ENCODE data around the gene VEGFC. TPM values are rescaled to one million over a fixed set of nuclear protein-coding genes. Genes with fewer than 3 reads are reported as not detected.

VEGFC gene
- total RNA-seq, 1 donor from 2014 or later: 14.2 TPM

DNA sequence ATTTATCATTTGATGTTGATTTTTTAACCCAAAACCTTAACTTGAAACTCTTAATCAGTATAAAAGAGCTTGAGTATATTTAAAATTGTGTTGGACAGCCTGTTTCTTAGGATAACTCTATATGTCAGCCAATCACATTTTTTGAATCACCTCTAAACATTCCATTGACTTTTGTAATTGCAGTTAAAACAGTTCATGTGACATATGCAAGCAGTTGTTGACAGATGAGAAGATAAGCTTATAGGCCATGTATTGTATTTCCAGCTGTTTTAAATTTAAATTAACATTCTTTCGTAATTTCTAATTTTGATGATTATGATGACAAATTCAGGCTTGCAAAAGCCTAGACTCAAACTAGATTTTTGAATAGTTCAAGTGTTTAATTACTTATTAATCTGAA is 17.4 kb downstream of the VEGFC start:
- DNase-seq (ENCODE audit: extremely low spot score in 2 of 2): no peak
- no peaks in the 10 kb centered on the region for H3K27me3 ChIP-seq
- no peak for TF ChIP-seq CTCF (IDR thresholded peaks at IDR 0.05)
- no peak for TF ChIP-seq POLR2AphosphoS5 (IDR thresholded peaks at IDR 0.05; ENCODE audit: insufficient read depth in 1 of 2, low read depth in 1 of 2)
- TF ChIP-seq POLR2A (IDR thresholded peaks at IDR 0.05): no peak
- H3K9me3 ChIP-seq: no peaks in the 10 kb centered on the region
- peaks cover 12% of the 10 kb centered on the region for H3K4me1 ChIP-seq
- H3K36me3 ChIP-seq: no peaks in the 10 kb centered on the region
- no peak overlapping the region for H3K4me3 ChIP-seq
- intact Hi-C loops (cut with DNase I): no loop called here
- no peak overlapping the region for H3K27ac ChIP-seq

DNA sequence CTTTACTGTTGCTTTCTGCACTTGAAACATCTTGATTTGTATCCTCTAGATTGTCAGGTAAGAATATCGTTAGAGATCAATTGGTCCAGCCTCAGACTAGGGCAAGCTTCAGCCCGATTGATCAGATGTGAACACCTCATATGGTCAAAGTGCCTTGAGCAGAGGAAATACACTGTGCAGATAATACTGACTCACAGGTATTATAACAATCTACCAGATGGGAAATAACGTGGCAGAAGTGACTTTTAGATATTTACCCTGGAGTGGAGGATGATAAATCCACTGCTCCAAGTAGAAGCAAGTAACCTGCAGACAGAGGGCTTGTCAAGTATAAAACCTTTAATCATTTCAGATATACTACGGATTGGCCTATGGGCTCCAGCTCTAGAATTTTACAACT is 17.9 kb downstream of the VEGFC start:
- no peaks in the 10 kb centered on the region for H3K36me3 ChIP-seq
- H3K9me3 ChIP-seq: no peaks in the 10 kb centered on the region
- DNase-seq (ENCODE audit: extremely low spot score in 2 of 2): no peak
- H3K27ac ChIP-seq: no peak overlapping the region
- H3K4me3 ChIP-seq: no peak overlapping the region
- intact Hi-C loops (cut with DNase I): no loop called here
- peaks cover 12% of the 10 kb centered on the region for H3K4me1 ChIP-seq
- H3K27me3 ChIP-seq: no peaks in the 10 kb centered on the region
- TF ChIP-seq POLR2AphosphoS5 (IDR thresholded peaks at IDR 0.05; ENCODE audit: insufficient read depth in 1 of 2, low read depth in 1 of 2): no peak
- no peak for TF ChIP-seq CTCF (IDR thresholded peaks at IDR 0.05)

DNA sequence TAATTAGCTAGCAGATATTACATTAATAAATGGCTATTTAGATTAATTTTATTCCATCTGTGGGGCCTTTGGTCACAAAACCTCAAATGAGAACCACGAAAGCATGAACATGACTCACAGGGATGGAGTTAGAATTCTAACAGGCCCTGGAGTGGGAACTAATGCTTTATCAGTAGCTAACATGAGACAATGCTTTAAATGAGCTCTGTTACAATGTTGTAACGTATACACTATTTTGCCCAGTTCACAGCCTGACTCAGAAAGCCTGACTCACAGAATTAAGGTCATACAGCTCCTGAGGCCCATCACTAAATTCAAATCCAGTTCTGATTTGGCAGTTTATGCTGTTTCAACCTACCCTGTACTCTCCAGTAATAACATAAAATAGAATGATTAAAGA is 23.2 kb downstream of the VEGFC start:
- no peaks in the 10 kb centered on the region for H3K4me1 ChIP-seq
- H3K36me3 ChIP-seq: no peaks in the 10 kb centered on the region
- H3K9me3 ChIP-seq: no peaks in the 10 kb centered on the region
- TF ChIP-seq CTCF (IDR thresholded peaks at IDR 0.05): no peak
- no peak for TF ChIP-seq POLR2AphosphoS5 (IDR thresholded peaks at IDR 0.05; ENCODE audit: insufficient read depth in 1 of 2, low read depth in 1 of 2)
- TF ChIP-seq POLR2A (IDR thresholded peaks at IDR 0.05): no peak
- no peak for DNase-seq (ENCODE audit: extremely low spot score in 2 of 2)
- no peak overlapping the region for H3K27ac ChIP-seq
- no peaks in the 10 kb centered on the region for H3K27me3 ChIP-seq
- intact Hi-C loops (cut with DNase I): no loop called here
- no peak overlapping the region for H3K4me3 ChIP-seq

DNA sequence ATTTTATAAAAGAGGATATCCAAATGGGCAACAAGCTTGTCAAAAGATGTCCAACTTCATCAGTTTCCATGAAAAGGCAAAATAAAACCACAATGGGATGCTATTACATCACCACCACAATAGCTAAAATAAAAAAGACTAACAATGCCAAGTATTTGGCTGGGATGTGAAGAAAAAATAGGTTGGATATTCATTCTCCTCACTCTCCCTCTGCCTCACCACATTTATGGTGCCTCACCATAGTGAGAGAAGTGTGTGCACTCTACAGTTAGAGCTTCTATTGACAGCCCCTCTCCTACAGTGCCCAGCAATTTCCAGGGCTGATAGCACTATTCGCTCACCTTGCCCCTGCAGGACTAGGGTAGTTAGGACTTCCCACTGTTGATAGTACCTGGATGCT is 25.5 kb downstream of the VEGFC start:
- no peaks in the 10 kb centered on the region for H3K36me3 ChIP-seq
- intact Hi-C loops (cut with DNase I): no loop called here
- no peak overlapping the region for H3K4me3 ChIP-seq
- no peaks in the 10 kb centered on the region for H3K9me3 ChIP-seq
- H3K27me3 ChIP-seq: no peaks in the 10 kb centered on the region
- no peak for DNase-seq (ENCODE audit: extremely low spot score in 2 of 2)
- no peaks in the 10 kb centered on the region for H3K4me1 ChIP-seq
- TF ChIP-seq POLR2AphosphoS5 (IDR thresholded peaks at IDR 0.05; ENCODE audit: insufficient read depth in 1 of 2, low read depth in 1 of 2): no peak
- no peak for TF ChIP-seq POLR2A (IDR thresholded peaks at IDR 0.05)
- no peak for TF ChIP-seq CTCF (IDR thresholded peaks at IDR 0.05)
- no peak overlapping the region for H3K27ac ChIP-seq

- DNase-seq (ENCODE audit: extremely low spot score in 2 of 2): no peak
- Histone ChIP-seq H3K4me3 (no peak overlapping the region), H3K27me3 (no peaks in the 10 kb centered on the region), H3K9me3 (no peaks in the 10 kb centered on the region), H3K36me3 (no peaks in the 10 kb centered on the region), H3K4me1 (no peaks in the 10 kb centered on the region), H3K27ac (no peak overlapping the region)
- intact Hi-C loops (cut with DNase I): no loop called here
- TF ChIP-seq POLR2A (IDR thresholded peaks at IDR 0.05) (no peak), CTCF (IDR thresholded peaks at IDR 0.05) (no peak), POLR2AphosphoS5 (IDR thresholded peaks at IDR 0.05; ENCODE audit: insufficient read depth in 1 of 2, low read depth in 1 of 2) (no peak)
Observed at GRCh38 chr4:176762661-176763308, 29.9 kb downstream of the VEGFC start.
